ENCODE data around the gene SMCO2. TPM values are rescaled to one million over a fixed set of nuclear protein-coding genes. Genes with fewer than 3 reads are reported as not detected.
"Not testable (repeated sequence)": the region's sequence is repeated elsewhere in the genome, so short reads cannot be mapped to it uniquely, and the experiment has no call there.

Gene SMCO2
- total and polyA plus RNA-seq, 2 of the 13 experiments (the other 11 are each of a cell fraction or from before 2014, with no cell fraction given): 0.15 TPM; not detected in 1

GRCh38 chr12:27542628-27543027, 96.1 kb downstream of the SMCO2 start:
- Histone ChIP-seq H3K9me3 (ENCODE audit: low read length) (no peaks in the 10 kb centered on the region), H3K27ac (ENCODE audit: extremely low read length, insufficient read depth, low read length) (no peak overlapping the region), H3K9ac (ENCODE audit: insufficient read depth, low read depth, low read length) (no peak overlapping the region), H4K20me1 (ENCODE audit: insufficient read depth, low read length) (no peaks in the 10 kb centered on the region; the same call in 1 of the 2 replicates), H3K27me3 (ENCODE audit: control insufficient read depth in 1 of 2, insufficient read depth in 2 of 2, low read length in 2 of 2) (no peaks in the 10 kb centered on the region), H3K4me3 (replicated peaks in 1 of 3; ENCODE audit: insufficient read depth in 1 of 3, low read depth in 2 of 3, low read length in 3 of 3) (no peak overlapping the region), H3K4me1 (ENCODE audit: insufficient read depth, low read length) (peaks cover 42% of the 10 kb centered on the region), H3K79me2 (ENCODE audit: insufficient read depth, low read length) (peaks cover 23% of the 10 kb centered on the region), H3K36me3 (replicated peaks in 1 of 2; ENCODE audit: control insufficient read depth in 1 of 2, insufficient read depth in 2 of 2, low read length in 2 of 2) (no peaks in the 10 kb centered on the region), H2AFZ (ENCODE audit: low read length) (no peak overlapping the region), H3K4me2 (ENCODE audit: low read depth, low read length) (no peak overlapping the region)
- ATAC-seq (no peak), DNase-seq (ENCODE audit: low spot score) (no peak), FAIRE-seq (no peak)
- BruUV-seq (replicated peaks): no TSS peak
- 97% methylated on average over 5 of the region's 5 CpGs for WGBS (ENCODE audit: low lambda C conversion rate)
- in situ Hi-C loops (cut with HindIII; ENCODE audit: extremely low pct_ligation_motif_present, low pct_unique_long_range_greater_than_20kb) (no loop called here), intact Hi-C loops (cut with micrococcal nuclease; ENCODE audit: unreplicated experiment) (no loop called here)
- TF ChIP-seq ZNF549 (CRISPR knock-in tag; IDR thresholded peaks at IDR 0.05): no peak
- TF ChIP-seq ZBTB44 (CRISPR knock-in tag; IDR thresholded peaks at IDR 0.05): no peak
- no peak for TF ChIP-seq IKZF1 (IDR thresholded peaks at IDR 0.05)
- TF ChIP-seq RARA (CRISPR knock-in tag; IDR thresholded peaks at IDR 0.05): no peak
- no peak for TF ChIP-seq ZNF17 (CRISPR knock-in tag; IDR thresholded peaks at IDR 0.05)
- TF ChIP-seq PREB (CRISPR knock-in tag; IDR thresholded peaks at IDR 0.05): no peak
- TF ChIP-seq ZNF124 (CRISPR knock-in tag; IDR thresholded peaks at IDR 0.05): no peak
- no peak for TF ChIP-seq ZNF512 (CRISPR knock-in tag; IDR thresholded peaks at IDR 0.05)
- TF ChIP-seq TRIM24 (CRISPR knock-in tag; IDR thresholded peaks at IDR 0.05): no peak
- no peak for TF ChIP-seq ZFX (CRISPR knock-in tag; IDR thresholded peaks at IDR 0.05; ENCODE audit: low read depth)
- no peak for TF ChIP-seq ZNF615 (CRISPR knock-in tag; IDR thresholded peaks at IDR 0.05; ENCODE audit: borderline replicate concordance)
- POLR2A ChIA-PET: interaction anchor here (0.8 kb wide), 1 partner anchor 19 kb away, joined by 3 read pairs; the partner anchor contains the start of gene PPFIBP1
- CTCF ChIA-PET (ENCODE audit: low intra/inter-chr PET ratio, low total read pairs): no interaction called here

GRCh38 chr12:27544858-27545257, 98.3 kb downstream of the SMCO2 start:
- BruUV-seq (replicated peaks); H3K27me3 ChIP-seq (ENCODE audit: control insufficient read depth in 1 of 2, insufficient read depth in 2 of 2, low read length in 2 of 2); H3K9ac ChIP-seq (ENCODE audit: insufficient read depth, low read depth, low read length); H4K20me1 ChIP-seq (ENCODE audit: insufficient read depth, low read length); ATAC-seq; H3K4me3 ChIP-seq (replicated peaks in 1 of 3; ENCODE audit: insufficient read depth in 1 of 3, low read depth in 2 of 3, low read length in 3 of 3); H3K4me2 ChIP-seq (ENCODE audit: low read depth, low read length); in situ Hi-C loops (cut with HindIII; ENCODE audit: extremely low pct_ligation_motif_present, low pct_unique_long_range_greater_than_20kb); H3K9me3 ChIP-seq (ENCODE audit: low read length); H3K36me3 ChIP-seq (replicated peaks in 1 of 2; ENCODE audit: control insufficient read depth in 1 of 2, insufficient read depth in 2 of 2, low read length in 2 of 2); CTCF ChIA-PET (ENCODE audit: low intra/inter-chr PET ratio, low total read pairs); POLR2A ChIA-PET; H3K27ac ChIP-seq (ENCODE audit: extremely low read length, insufficient read depth, low read length); FAIRE-seq; H2AFZ ChIP-seq (ENCODE audit: low read length); DNase-seq (ENCODE audit: low spot score): not testable (repeated sequence)
- Histone ChIP-seq H3K79me2 (ENCODE audit: insufficient read depth, low read length) (peaks cover 15% of the 10 kb centered on the region), H3K4me1 (ENCODE audit: insufficient read depth, low read length) (peaks cover 56% of the 10 kb centered on the region)
- 93% methylated on average over 1 of the region's 1 CpG for WGBS (ENCODE audit: low lambda C conversion rate)
- intact Hi-C loops (cut with micrococcal nuclease; ENCODE audit: unreplicated experiment): loop anchor here (5.0 kb wide), 1 partner anchor 92 kb away; no protein-coding TSS in a partner anchor

Data from HepG2 (cell line).